PFSK-1 (cell line): ENCODE measurements around the gene SYTL3.

ENCODE experiments used
- FOXP2 ChIP-seq: optimal IDR thresholded peaks from 2 replicates; pipeline ENCODE3; 2011; ENCODE audit warnings: borderline replicate concordance, control low read depth, inconsistent platforms; ENCODE audit not compliant: insufficient read depth; ENCODE audit errors: extremely low read length, extremely low read depth
- POLR2AphosphoS5 ChIP-seq: IDR thresholded peaks from 2 replicates; pipeline ENCODE4 v1.6.1; 2012; ENCODE audit warnings: low read depth, mild to moderate bottlenecking, control low read depth, low read length, moderate library complexity
- SIN3A ChIP-seq: IDR thresholded peaks from 2 replicates; pipeline ENCODE4 v1.6.1; 2012; ENCODE audit warnings: mild to moderate bottlenecking, low read length, moderate library complexity, borderline replicate concordance; ENCODE audit not compliant: insufficient read depth
- TAF1 ChIP-seq: IDR thresholded peaks from 2 replicates; pipeline ENCODE4 v1.6.1; 2012; ENCODE audit warnings: low read length, control low read depth, borderline replicate concordance; ENCODE audit not compliant: insufficient read depth
- TF ChIP-seq, protein P1 (sequence below), 2 experiments: IDR thresholded peaks; 2 replicates each; pipeline versions ENCODE4 v1.6.1 to v1.8.0; 2011 to 2012; ENCODE audit warnings: low read depth in 2 of 2, low read length in 2 of 2, control low read depth in 1 of 2, inconsistent platforms in 1 of 2, mild to moderate bottlenecking in 1 of 2, moderate library complexity in 1 of 2; ENCODE audit not compliant: insufficient read depth in 1 of 2

DNA sequence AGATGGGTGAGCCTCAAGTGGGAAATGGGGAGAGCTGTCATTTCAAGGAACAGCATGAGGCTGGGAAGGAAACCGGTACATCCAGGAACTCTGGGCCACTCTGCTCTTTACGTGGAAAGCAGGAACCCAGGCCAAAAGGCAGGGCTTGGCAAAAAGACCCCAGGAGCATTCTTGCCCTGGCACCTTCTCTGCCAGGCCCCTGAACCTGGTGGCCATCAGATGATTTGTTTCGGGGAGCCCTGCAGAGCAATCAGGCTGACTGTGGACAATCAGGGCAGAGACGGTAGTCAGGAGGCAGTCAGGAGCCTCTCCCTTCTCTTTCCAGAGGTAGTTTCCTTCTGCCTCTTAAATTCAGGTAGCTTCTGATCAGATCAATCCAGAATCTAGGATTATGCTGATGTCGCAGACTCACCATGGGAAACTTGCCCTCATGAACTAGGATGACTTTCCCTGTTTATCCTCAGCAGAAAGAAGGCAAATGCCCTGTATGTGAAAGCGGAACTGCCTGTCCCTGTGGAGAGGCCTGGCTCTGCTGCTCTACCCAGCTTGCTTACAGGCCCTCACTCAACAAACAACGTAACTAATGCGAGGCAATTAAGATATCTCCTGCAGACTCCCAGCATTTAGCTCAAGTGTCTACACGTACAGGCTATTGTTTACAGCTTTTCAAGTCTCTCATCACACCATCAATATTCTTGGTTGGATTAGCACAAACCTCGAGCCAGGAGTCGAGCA, 132.7 kb downstream of the SYTL3 start:
- TF ChIP-seq POLR2AphosphoS5 = no peak
- TF ChIP-seq, protein P1, sequence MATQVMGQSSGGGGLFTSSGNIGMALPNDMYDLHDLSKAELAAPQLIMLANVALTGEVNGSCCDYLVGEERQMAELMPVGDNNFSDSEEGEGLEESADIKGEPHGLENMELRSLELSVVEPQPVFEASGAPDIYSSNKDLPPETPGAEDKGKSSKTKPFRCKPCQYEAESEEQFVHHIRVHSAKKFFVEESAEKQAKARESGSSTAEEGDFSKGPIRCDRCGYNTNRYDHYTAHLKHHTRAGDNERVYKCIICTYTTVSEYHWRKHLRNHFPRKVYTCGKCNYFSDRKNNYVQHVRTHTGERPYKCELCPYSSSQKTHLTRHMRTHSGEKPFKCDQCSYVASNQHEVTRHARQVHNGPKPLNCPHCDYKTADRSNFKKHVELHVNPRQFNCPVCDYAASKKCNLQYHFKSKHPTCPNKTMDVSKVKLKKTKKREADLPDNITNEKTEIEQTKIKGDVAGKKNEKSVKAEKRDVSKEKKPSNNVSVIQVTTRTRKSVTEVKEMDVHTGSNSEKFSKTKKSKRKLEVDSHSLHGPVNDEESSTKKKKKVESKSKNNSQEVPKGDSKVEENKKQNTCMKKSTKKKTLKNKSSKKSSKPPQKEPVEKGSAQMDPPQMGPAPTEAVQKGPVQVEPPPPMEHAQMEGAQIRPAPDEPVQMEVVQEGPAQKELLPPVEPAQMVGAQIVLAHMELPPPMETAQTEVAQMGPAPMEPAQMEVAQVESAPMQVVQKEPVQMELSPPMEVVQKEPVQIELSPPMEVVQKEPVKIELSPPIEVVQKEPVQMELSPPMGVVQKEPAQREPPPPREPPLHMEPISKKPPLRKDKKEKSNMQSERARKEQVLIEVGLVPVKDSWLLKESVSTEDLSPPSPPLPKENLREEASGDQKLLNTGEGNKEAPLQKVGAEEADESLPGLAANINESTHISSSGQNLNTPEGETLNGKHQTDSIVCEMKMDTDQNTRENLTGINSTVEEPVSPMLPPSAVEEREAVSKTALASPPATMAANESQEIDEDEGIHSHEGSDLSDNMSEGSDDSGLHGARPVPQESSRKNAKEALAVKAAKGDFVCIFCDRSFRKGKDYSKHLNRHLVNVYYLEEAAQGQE (IDR thresholded peaks at IDR 0.05; ENCODE audit: insufficient read depth in 1 of 2, low read depth in 2 of 2, low read length in 2 of 2) = no peak
- TF ChIP-seq TAF1 = no peak
- no peak for TF ChIP-seq FOXP2
- no peak for TF ChIP-seq SIN3A
